GM21737 (cell line): ENCODE results near the gene FNIP1.
"Not testable (repeated sequence)": the region's sequence is repeated elsewhere in the genome, so short reads cannot be mapped to it uniquely, and the experiment has no call there.

Experiments
- ATAC-seq: cut with Tn5 transposase; IDR thresholded peaks from one replicate; pipeline ENCODE4 v1.9.1; 2021; ENCODE audit warnings: mild to moderate bottlenecking, moderate library complexity; ENCODE audit not compliant: unreplicated experiment

Gene FNIP1

DNA sequence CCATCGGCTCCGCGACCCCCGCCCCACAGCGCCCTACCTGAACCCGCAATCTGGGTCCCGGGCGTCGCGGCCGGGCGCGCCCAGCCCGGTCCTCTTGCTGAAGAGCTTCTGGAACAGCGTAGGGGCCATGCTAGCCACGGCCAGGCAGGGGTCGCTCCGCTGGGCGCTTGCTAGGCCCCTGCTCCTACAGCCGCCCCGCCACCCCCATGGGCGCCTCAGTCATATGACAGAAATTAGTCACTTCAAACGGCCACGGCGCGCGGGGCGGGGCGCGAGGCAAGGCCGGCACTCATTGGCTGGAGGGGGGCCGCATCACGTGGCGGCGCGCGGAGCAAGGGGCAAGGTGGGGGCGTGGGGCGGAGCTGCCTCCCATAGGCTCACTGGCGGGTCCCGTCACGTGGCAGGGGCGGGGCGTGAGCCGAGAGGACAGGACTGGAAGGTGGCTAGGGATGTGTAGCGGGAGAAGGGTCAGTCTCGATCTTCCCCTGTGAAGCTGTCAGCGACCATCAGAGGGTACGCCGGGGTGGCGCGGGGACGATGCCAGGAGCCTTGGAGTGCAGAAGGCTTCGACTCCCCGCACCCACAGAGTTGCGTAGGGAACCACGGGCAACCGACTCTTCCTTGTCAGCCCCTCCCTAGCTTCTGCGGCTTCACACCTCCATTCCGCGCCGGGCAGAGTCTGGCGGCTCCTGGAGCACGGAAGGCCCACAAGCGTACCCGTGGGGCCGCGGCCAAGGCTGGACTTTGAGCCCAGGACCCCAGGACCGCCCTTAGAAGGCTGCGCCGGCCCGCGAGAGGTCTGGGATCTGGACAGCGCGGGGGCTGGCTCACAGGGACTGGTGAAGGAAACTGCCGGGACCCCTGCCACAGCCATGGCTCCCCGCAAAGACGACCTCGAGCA is at the start of gene FNIP1:
FNIP1 (minus strand) TSS at position 225 of the 901 bp plus-strand sequence; CDS start at position 129, 96 bp downstream.
- peak; percentile 94 for ATAC-seq

DNA sequence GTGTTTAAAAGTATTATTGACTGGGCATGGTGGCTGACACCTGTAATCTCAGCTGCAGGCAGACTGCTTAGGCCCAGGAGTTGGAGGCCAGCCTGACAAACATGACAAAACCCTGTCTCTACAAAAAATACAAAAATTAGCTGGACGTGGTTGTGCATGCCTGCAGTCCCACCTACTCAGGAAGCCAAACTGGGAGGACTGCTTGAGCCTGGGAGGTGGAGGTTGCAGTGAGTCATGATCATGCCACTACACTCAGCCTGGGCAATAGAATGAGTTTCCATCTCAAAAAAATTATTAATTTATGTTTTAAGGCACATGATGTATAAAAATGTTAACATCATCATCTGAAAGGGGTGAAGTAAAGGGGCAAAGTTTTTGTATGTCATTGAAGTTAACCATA is 49.7 kb upstream of the FNIP1 start:
- ATAC-seq, result no peak

GRCh38 chr5:131845828-131846227 is 49.0 kb upstream of the FNIP1 start:
- ATAC-seq, result no peak

DNA sequence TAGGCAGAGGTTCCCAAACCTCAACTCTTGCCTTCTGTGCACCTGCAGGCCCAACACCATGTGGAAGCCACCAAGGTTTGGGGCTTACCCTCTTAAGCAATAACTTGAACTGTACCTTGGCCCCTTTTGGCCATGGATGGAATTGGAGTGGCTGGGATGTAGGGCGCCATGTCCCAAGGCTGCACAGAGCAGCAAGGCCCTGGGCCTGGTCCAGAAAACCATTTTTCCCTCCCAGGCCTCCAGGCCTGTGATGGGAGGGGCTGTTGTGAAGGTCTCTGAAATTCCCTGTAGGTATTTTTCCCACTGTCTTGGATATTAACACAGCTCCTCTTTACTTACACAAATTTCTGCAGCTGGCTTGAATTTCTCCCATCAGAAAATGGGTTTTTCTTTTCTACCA is 46.2 kb upstream of the FNIP1 start:
- not testable (repeated sequence) for ATAC-seq

DNA sequence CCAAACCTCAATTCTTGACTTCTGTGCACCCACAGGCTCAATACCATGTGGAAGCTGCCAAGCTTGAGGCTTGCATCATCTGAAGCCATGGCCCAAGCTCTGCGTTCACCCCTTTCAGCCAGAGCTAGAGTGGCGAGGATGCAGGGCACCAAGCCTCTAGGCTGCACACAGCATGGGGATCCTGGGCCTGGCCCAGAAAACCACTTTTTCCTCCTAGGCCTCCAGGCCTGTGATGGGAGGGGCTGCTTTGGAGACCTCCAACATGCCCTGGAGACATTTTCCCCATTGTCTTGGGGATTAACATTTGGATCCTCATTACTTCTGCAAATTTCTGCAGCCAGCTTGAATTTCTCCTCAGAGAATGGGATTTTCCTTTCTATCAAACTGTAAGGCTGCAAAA is 35.9 kb upstream of the FNIP1 start:
- ATAC-seq, result not testable (repeated sequence)

- no peak for ATAC-seq
These were observed 28.7 kb upstream of the FNIP1 start for GRCh38 chr5:131825404-131826013.

DNA sequence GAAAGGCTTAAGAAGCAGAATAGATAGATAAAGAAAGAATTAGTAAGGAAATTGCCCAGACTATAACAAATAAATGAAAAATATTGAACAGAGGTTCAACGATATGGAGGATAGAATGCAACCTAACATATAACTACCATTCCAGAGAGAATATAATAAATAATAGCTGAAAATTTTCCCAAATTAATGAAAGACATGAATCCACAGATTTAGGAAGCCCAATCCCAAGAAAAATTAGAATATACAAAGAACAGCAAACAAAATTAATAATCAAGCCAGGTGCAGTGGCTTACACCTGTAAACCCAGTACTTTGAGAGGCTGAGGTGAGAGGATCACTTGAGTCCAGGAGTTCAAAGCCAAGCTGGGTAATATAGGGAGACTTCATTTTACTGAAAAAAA is 27.8 kb upstream of the FNIP1 start:
- no peak for ATAC-seq

- no peak for ATAC-seq
These were observed 24.4 kb upstream of the FNIP1 start for GRCh38 chr5:131821221-131821620.

DNA sequence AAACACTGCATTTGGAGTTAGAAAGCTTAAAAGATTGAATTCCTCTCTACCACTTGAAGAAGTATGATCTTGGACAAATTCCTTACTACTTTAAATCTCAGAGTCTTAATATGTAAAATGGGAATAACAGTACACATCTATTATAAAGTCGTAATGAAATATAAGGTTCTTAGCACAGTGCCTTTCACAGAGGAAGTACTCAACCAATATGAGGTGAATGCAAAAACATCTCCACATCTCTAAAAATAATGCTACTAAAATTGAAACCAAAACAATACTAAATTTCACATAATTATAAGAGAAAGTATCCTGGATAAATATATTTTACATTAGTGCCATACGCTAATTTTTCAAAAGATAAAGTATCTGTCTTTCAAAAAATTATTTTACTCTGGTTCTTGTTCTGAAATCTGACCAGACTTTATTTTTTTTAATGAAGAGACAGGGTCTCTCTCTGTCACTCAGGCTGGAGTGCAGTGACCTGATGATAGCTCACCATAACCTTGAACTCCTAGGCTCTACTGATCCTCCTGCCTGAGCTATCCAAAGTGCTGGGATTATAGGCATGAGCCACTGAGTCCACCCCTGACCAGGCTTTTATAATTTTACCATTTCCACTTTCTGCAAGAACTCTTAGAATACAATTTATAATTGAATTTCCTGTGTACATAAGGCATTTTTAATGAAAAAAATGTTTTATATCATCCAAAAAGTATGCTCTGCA is 21.3 kb upstream of the FNIP1 start:
- no peak for ATAC-seq

- ATAC-seq, result no peak
These were observed 18.2 kb upstream of the FNIP1 start for GRCh38 chr5:131814990-131815389.

- ATAC-seq, result no peak
These were observed 15.7 kb upstream of the FNIP1 start for GRCh38 chr5:131812371-131813160.

DNA sequence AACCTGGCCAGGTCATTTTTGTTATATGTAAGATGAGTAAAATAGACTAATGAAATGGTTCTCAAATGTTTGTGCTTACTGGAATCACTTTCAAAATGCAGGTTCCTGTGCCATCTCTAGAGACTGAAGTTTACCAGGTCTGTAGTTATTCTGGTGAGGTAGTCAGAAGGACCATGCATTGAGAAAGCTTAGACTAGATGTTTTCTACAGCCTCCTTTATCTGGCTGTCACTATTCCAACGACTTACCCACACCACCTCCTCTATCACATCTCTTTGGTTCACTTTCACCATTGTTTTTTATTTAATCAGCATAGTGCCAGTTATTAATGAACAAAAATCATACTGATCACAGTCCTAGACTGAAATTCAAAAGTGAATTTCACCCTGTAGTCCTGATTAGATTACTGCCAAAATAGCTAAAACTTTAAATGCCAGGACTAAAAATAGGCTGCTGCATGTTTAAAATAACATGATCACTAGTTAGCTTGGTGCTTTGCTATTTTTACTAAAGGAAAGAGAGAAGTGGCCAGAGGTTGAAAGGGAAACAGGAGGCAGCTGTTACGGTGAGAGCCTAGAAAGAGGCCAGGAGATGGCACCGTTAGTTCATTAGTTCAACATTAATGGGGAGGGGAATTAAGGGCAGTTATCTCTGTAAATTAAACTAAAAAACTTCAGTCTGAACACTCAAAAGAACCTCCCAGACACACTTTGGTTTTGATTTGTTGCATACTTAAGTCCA is 13.9 kb upstream of the FNIP1 start:
- peak; percentile 60 for ATAC-seq

DNA sequence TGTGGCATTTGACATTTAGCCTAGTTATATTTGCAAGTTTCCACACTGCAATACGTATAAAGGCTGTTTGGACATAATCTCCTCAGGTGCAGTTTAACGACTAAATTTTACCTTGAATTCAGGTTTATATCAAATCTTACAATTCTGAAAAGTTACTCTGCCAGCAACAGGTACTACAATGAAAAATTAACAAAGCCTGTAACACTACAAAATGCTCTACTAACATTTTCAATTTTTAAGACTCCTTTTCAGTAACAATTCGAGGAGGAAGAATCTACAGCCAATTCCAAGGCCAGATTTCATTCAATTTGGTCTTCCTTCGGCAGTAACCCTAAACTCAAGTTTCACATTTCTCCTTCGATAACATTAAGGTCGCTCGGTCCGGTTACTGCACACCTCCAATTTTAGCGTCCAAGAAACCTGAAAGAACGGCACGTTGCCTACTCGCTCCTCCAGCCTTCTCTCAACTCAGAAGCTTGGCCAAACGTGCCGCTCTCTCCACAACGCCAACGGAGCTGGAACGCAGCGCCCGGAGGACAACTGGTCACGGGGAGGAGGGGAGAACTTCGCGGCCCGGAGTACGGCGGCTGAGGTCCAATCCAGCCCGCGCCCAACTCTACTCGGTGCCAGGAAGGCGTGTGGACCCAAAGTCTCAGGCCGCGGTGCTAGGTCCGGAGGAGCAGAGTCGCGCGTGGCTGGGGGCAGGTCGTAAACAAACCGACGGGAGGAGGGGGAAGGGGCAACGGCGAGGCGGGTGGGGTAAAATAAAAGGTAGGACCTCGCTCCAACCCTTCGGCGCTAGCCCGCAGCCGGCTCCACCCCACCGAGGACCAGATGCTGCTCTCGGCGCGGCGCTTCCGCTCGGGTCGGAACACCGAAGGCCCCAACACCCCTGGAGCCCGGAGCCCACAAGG is 681 bp downstream of the FNIP1 start:
- peak; percentile 7 for ATAC-seq

DNA sequence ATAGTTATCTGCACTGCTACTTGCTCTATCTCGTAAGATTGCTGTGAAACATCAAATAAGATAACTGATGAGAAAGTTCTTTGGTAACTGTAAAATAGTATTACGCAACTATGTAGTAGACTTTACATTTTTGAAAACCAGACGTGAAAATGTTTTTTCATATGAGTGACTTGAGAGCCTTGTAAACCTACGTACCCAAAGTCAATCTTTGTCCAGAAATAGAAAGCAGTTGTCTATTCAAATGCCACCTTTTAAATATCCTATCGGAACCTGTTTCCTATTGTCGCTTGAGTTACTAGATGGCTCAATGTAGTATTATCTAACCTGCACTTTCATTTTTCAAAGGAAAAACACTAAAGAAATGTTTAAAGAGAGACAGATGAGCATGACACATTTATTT is 1.6 kb downstream of the FNIP1 start:
- no peak for ATAC-seq

DNA sequence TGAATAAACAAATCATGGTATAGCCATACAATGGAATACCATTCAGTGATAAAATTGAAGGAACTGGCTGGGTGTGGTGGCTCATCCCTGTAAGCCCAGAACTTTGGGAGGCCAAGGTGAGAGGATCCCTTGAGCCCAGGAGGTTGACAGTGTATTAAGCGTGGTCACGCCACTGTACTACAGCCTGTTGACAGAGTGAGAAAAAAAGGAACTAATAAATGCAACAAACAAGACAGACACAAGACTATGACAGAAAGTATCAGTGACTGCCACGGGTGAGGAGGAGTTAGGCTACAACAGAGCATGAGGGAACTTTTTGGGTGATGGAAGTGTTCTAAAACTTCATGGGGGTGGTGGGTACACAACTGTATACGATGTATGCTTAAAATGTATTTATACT is 2.2 kb downstream of the FNIP1 start:
- ATAC-seq, result no peak

DNA sequence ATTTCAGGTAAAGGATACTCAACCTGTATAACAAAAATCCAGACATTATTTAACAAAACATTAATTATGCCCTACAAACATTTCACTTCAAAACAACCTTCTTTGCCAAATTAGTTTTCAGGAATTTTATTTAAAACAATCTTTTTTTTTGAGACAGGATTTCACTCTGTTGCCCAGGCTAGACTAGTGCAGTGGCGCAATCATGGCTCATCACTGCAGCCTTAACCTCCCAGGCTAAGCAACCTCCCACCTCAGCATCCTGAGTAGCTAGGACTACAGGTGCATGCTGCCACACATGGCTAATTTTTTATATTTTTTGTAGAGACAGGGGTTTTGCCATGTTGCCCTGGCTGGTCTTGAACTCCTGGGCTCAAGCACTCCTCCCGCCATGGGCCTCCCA is 3.9 kb downstream of the FNIP1 start:
- ATAC-seq, result no peak

- no peak for ATAC-seq
These were observed 5.0 kb downstream of the FNIP1 start for GRCh38 chr5:131791866-131792265.

DNA sequence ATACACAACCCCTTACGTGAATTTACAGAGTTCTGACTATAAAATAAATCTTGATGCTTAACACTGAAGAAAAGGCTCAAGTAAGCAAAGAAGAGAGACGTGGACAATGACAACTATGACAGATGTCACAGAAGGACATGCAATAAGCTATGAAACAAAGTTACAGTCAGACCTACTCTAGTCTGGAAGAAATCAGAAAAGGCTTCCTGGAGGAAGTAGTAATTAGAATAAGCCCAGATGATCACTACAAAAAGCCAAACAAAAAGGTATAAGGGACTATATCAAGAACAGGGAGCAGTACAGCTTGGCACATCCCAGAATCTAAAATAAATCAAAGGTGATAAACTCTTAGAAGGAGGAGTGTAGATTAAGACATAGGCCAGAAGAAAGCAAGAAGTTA is 6.3 kb downstream of the FNIP1 start:
- ATAC-seq, result no peak

DNA sequence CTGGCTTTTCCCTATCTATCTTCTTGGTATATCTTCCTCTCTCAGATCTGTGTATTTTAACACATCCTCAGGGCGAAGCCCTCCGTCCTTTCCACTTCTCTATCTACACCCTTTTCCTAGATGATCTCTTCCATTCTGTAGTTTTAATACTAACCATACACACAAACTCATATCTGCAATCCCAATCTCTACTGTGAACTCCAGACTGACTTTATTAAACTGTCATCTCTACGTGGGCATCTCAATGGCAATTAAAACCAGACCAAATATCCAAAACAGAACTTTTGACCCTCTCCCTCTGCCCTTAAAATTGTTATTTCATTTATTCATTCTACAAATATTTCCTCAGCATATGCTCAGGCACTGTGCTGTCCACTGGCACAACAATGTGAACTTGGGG is 7.1 kb downstream of the FNIP1 start:
- no peak for ATAC-seq
